Neuron (in vitro differentiated cells): Measurements from ENCODE around the gene CFHR4.
"Not testable (repeated sequence)": the region's sequence is repeated elsewhere in the genome, so short reads cannot be mapped to it uniquely, and the experiment has no call there.

Experiments used
- H2AFZ ChIP-seq: one replicate; pipeline ENCODE4 v1.6.1; 2013; ENCODE audit warnings: low read depth, mild to moderate bottlenecking, inconsistent platforms, low read length, moderate library complexity
- H3K27me3 ChIP-seq: one replicate; pipeline ENCODE4 v1.6.1; 2013; ENCODE audit warnings: low read length; ENCODE audit not compliant: insufficient read depth
- H3K36me3 ChIP-seq: one replicate; pipeline ENCODE4 v1.6.1; 2013; ENCODE audit warnings: low read length; ENCODE audit not compliant: insufficient read depth
- H3K4me1 ChIP-seq: one replicate; pipeline ENCODE4 v1.6.1; 2013; ENCODE audit warnings: low read length; ENCODE audit not compliant: insufficient read depth
- H3K4me3 ChIP-seq: 2 replicates; pipeline ENCODE4 v1.5.1; 2013; ENCODE audit warnings: mild to moderate bottlenecking, low read length, moderate library complexity
- H3K9me3 ChIP-seq: one replicate; pipeline ENCODE4 v1.6.1; 2013; ENCODE audit warnings: low read length

The CFHR4 gene

GRCh38 chr1:196891251-196891650 is 3.4 kb downstream of the CFHR4 start:
- Histone ChIP-seq H3K4me1 (no peaks in the 10 kb centered on the region), H2AFZ (no peak overlapping the region), H3K9me3 (no peaks in the 10 kb centered on the region), H3K27me3 (no peaks in the 10 kb centered on the region), H3K4me3 (no peak overlapping the region), H3K36me3 (no peaks in the 10 kb centered on the region)

DNA sequence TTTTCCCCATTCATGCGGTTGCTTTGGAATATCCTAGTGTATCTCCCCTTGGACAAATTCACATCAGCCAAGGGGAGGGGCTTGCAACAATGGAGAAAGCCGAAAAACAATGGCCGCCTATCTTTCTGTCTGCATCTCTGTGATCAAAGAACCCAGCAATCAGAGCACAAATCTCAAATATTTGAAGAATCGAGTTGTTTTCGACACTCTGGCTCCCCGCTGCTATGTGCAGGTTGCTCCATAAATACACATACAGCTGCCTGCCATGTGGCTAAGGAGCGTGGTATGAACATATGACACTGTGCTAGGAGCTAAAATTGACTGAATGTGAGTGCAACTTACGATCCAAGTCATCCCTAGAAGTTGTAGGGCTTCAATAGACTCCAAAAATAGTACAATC is 8.5 kb downstream of the CFHR4 start:
- H3K4me1 ChIP-seq, result no peaks in the 10 kb centered on the region

GRCh38 chr1:196897158-196897828 is 9.4 kb downstream of the CFHR4 start:
- Histone ChIP-seq H3K4me3 (no peak overlapping the region), H2AFZ (no peak overlapping the region), H3K4me1 (no peaks in the 10 kb centered on the region), H3K36me3 (no peaks in the 10 kb centered on the region), H3K9me3 (peaks cover 1% of the 10 kb centered on the region), H3K27me3 (no peaks in the 10 kb centered on the region)

More for the DNA sequence above, 8.5 kb downstream of the CFHR4 start:
- H3K9me3 ChIP-seq, result peaks cover 1% of the 10 kb centered on the region
- H3K36me3 ChIP-seq, result no peaks in the 10 kb centered on the region
- H3K27me3 ChIP-seq, result no peaks in the 10 kb centered on the region
- no peak overlapping the region for H2AFZ ChIP-seq
- no peak overlapping the region for H3K4me3 ChIP-seq

GRCh38 chr1:196902344-196902743 is 14.5 kb downstream of the CFHR4 start:
- no peak overlapping the region for H2AFZ ChIP-seq
- H3K9me3 ChIP-seq, result peaks cover 1% of the 10 kb centered on the region
- H3K27me3 ChIP-seq, result no peaks in the 10 kb centered on the region
- H3K4me1 ChIP-seq, result no peaks in the 10 kb centered on the region
- no peaks in the 10 kb centered on the region for H3K36me3 ChIP-seq
- H3K4me3 ChIP-seq, result no peak overlapping the region

GRCh38 chr1:196910215-196910614 is 22.4 kb downstream of the CFHR4 start:
- Histone ChIP-seq H3K27me3 (no peaks in the 10 kb centered on the region), H3K9me3 (no peaks in the 10 kb centered on the region), H2AFZ (no peak overlapping the region), H3K4me3 (no peak overlapping the region), H3K4me1 (no peaks in the 10 kb centered on the region), H3K36me3 (no peaks in the 10 kb centered on the region)

- H3K4me1 ChIP-seq, H3K27me3 ChIP-seq, H3K36me3 ChIP-seq, H2AFZ ChIP-seq, H3K9me3 ChIP-seq, H3K4me3 ChIP-seq: not testable (repeated sequence)
Measured at GRCh38 chr1:196912283-196912682, 24.4 kb downstream of the CFHR4 start.

- not testable (repeated sequence) for H3K36me3 ChIP-seq, H3K4me1 ChIP-seq, H3K27me3 ChIP-seq, H3K4me3 ChIP-seq, H3K9me3 ChIP-seq, H2AFZ ChIP-seq
Measured at GRCh38 chr1:196926839-196927238, 39.0 kb downstream of the CFHR4 start.

DNA sequence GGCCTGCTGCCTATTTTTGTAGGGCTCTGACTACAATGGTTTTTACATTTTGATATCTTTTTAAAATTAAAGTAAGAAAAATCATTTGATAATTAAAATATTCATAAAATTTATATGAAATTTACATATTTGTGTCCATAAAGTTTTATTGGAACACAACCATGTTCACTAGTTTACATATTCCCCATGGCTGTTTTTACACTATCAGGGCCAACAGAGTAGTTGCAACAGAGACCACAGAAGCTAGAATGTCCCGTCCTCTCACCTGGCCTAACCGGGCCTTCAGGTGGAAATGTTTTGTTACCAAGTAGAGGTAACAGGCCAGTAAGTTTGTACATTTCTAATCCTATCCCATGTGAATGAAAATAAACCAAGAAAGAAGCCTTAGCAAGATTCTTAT is 45.0 kb downstream of the CFHR4 start:
- not testable (repeated sequence) for H3K27me3 ChIP-seq, H3K4me3 ChIP-seq, H3K9me3 ChIP-seq, H2AFZ ChIP-seq, H3K4me1 ChIP-seq, H3K36me3 ChIP-seq

- Histone ChIP-seq H3K36me3 (no peaks in the 10 kb centered on the region), H3K4me3 (no peak overlapping the region), H3K4me1 (no peaks in the 10 kb centered on the region), H3K9me3 (no peaks in the 10 kb centered on the region), H3K27me3 (no peaks in the 10 kb centered on the region), H2AFZ (no peak overlapping the region)
Measured at GRCh38 chr1:196933531-196934189, 45.8 kb downstream of the CFHR4 start.

DNA sequence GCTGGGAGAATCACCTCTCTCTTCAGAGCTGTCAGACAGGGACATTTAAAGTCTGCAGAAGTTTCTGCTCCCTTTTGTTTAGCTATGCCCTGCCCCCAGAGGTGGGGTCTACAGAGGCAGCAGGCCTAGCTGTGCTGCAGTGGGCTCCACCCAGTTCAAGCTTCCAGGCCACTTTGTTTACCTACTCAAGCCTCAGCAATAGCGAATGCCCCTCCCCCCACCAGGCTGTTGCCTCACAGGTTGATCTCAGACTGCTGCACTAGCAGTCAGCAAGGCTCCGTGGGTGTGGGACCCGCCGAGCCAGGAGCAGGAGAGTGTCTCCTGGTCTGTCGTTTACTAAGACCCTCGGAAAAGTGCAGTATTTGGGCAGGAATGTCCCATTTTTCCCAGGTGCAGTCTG is 53.6 kb downstream of the CFHR4 start:
- H2AFZ ChIP-seq, H3K27me3 ChIP-seq, H3K9me3 ChIP-seq, H3K4me3 ChIP-seq, H3K4me1 ChIP-seq, H3K36me3 ChIP-seq: not testable (repeated sequence)

GRCh38 chr1:196943568-196943967 is 55.7 kb downstream of the CFHR4 start, which contains the start of gene CFHR2:
CFHR2 (plus strand) TSS chr1:196943738; CDS start chr1:196943881, 143 bp downstream.
- H3K4me1 ChIP-seq, H2AFZ ChIP-seq, H3K9me3 ChIP-seq, H3K27me3 ChIP-seq, H3K36me3 ChIP-seq, H3K4me3 ChIP-seq: not testable (repeated sequence)

GRCh38 chr1:196951711-196952394 is 64.0 kb downstream of the CFHR4 start:
- H3K4me3 ChIP-seq, result no peak overlapping the region
- H3K9me3 ChIP-seq, result no peaks in the 10 kb centered on the region
- no peaks in the 10 kb centered on the region for H3K4me1 ChIP-seq
- no peaks in the 10 kb centered on the region for H3K36me3 ChIP-seq
- no peaks in the 10 kb centered on the region for H3K27me3 ChIP-seq
- H2AFZ ChIP-seq, result no peak overlapping the region

- H2AFZ ChIP-seq, result no peak overlapping the region
- H3K4me3 ChIP-seq, result no peak overlapping the region
- no peaks in the 10 kb centered on the region for H3K36me3 ChIP-seq
- H3K4me1 ChIP-seq, result no peaks in the 10 kb centered on the region
- H3K27me3 ChIP-seq, result no peaks in the 10 kb centered on the region
- H3K9me3 ChIP-seq, result no peaks in the 10 kb centered on the region
Measured at GRCh38 chr1:196954778-196955177, 66.9 kb downstream of the CFHR4 start.
